HG02642 (cell line): ENCODE measurements around the gene ZMIZ2.
A peak's percentile ranks its signal among the peaks of the same experiment; 100 is the strongest.
"Not testable (repeated sequence)": the region's sequence is repeated elsewhere in the genome, so short reads cannot be mapped to it uniquely, and the experiment has no call there.

Source experiments
- ATAC-seq: cut with Tn5 transposase; IDR thresholded peaks from one replicate; pipeline ENCODE4 v1.9.1; 2021; ENCODE audit warnings: mild to moderate bottlenecking; ENCODE audit not compliant: unreplicated experiment, poor library complexity

Gene ZMIZ2

GRCh38 chr7:44726250-44726649 is 22.4 kb upstream of the ZMIZ2 start:
- ATAC-seq = not testable (repeated sequence)

- ATAC-seq = no peak
Measured at GRCh38 chr7:44727158-44727936, 21.3 kb upstream of the ZMIZ2 start.

- no peak for ATAC-seq
Measured at GRCh38 chr7:44727937-44728262, 20.7 kb upstream of the ZMIZ2 start.

DNA sequence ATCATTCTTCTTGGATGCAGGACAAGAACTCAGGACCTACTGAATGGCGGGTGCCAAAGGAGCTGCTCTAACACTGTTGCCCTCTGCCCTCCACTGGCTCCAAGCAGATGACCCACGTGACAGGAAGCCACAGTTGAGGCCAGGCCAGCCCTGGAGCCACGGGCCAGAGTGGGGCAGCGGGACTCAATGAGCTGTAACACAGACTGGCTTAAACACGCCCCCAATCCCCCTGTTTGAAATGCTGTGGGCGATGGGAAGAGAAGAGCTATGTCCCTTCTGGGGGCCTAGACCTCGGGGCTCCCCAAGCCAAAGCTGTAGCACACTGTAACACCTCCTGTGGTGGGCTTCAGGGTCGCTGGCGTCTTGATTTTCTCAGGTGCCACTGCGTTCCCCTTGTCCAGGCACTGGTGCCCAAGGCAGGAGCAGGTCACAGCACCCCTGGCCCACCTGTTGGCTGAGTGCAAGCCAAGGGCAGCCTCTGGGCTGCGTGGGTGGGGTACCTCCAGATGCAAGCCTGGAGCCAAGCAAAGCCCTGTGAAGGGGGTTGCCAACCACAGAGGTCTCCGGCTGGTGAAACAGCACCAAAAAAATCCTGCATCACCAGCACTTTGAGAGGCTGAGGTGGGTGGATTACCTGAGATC is 18.6 kb upstream of the ZMIZ2 start:
- no peak for ATAC-seq

- ATAC-seq = not testable (repeated sequence)
Measured at GRCh38 chr7:44732971-44733370, 15.7 kb upstream of the ZMIZ2 start.

- ATAC-seq = no peak
Measured at GRCh38 chr7:44733708-44734481, 14.8 kb upstream of the ZMIZ2 start.

DNA sequence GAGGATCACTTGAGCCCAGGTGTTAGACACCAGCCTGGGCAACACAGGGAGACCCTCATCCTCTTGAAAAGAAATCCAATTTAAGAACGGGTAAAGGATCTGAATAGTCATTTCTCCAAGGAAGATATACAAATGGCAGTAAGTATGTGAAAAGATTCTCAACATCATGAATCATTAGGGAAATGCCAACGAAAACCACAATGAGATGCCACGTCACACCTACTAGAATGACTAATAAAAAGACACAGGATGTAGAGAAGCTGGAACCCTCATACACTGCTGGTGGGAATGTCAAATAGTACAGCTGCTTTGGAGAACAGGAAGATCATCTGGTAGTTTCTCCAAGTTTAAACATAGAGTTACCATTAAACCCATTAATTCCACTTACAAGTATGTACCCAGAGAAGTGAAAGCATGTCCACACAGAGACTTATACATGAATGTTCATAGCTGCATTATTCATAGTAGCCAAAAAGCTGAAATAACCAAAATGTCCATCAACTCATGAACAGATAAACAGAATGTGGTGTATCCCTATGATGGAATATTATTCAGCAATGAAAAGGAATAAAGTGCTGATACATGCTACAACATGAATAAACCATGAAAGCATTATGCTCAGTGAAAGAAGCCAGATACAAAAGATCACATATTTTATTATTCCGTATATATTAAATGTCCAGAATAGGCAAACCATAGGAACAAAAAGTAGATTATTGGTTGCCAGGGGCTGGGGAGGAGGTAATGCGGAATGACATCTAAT is 13.1 kb upstream of the ZMIZ2 start:
- ATAC-seq = peak; percentile 55

DNA sequence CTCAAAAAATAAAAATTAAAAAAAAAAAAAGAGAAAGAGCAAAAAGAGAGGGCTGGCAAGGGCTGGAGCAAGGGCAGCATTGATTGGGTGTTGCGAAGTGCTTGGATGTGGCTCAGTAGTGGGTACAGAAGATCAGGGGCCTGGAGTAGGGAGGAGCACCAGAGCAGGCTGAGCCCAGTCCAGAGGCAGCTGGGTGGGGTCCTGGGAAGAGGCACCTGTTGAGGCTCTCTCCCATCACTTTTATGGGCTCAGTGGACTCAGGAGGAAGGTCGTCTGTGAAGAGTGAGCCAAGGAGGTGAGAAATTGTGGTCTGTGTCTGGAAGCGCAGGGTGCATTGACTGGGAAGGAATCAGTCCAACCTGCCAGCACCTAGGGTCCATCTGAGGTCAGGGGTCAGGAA is 11.8 kb upstream of the ZMIZ2 start:
- ATAC-seq = no peak

DNA sequence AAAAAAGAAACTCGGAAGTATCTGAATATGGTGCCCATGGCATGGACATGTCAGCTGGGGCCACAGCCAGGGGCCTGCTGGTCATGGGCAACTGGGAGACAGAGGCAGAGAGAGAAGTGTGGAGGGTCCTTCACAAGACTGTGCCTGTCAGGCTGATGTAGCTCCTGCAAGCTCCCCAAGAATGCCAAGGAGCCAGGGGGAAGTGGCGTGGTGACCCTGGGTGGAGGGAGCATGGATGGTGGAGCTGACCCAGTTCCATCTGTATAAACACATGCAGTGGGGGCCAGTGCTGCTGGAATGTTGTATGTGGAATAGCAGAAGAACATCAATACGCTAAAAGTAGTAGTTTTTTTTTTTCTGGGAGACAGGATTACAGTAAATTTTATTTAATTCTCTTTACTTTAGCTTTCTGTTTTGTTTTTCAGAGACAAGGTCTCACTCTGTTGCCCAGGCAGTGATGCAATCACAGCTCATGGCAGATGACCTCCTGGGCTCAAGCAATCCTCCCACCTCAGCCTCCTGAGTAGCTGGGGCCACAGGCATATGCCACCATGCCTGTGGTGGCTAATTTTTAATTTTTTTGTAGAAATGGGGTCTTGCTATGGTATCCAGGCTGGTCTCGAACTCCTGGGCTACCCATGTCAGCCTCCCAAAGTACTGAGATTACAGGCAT is 10.5 kb upstream of the ZMIZ2 start:
- ATAC-seq = no peak

GRCh38 chr7:44738876-44739665 is 9.6 kb upstream of the ZMIZ2 start:
- no peak for ATAC-seq

- no peak for ATAC-seq
Measured at GRCh38 chr7:44740055-44740454, 8.6 kb upstream of the ZMIZ2 start.

DNA sequence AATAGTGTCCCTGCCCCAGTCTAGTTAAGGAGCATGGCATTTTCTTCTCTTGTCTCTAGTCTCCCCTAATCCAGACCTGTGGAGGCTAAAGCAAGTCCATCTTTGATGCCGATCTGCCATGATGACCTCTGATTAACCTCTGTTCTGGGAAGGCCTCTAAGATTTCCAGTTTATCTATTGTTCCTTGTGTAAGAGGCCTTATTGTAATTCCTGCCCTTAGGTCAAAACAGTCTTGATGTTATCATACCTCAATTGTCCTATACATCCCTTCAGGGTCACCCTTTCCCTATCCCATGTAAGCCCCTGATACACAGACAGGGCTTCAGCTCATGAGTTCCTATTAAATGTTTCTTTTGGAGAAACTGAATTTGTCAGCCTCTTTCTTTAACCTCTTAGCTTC is 4.9 kb upstream of the ZMIZ2 start:
- ATAC-seq = no peak

- peak; percentile 23 for ATAC-seq
Measured at GRCh38 chr7:44748948-44749731, 493 bp downstream of the ZMIZ2 start.

DNA sequence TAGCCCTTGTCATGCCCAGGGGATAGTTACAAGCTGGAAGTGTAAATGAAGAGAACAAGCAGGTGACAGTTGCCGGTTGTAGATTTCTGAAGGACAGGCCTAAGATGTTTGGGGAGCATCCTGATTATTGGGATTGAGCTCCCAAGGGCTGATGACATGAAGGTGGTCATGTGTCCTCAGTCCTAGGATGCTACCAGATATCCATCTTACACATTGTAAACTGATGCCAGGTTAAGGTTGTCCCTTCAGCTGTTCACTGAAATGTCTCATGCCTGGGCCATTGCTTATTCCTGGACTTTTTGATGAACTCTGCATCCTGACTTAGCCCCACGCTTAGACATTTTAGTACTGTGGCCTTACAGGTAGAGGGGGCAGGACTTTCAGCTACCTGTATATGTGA is 1.3 kb downstream of the ZMIZ2 start:
- no peak for ATAC-seq

GRCh38 chr7:44750424-44750823 is 1.8 kb downstream of the ZMIZ2 start:
- no peak for ATAC-seq

DNA sequence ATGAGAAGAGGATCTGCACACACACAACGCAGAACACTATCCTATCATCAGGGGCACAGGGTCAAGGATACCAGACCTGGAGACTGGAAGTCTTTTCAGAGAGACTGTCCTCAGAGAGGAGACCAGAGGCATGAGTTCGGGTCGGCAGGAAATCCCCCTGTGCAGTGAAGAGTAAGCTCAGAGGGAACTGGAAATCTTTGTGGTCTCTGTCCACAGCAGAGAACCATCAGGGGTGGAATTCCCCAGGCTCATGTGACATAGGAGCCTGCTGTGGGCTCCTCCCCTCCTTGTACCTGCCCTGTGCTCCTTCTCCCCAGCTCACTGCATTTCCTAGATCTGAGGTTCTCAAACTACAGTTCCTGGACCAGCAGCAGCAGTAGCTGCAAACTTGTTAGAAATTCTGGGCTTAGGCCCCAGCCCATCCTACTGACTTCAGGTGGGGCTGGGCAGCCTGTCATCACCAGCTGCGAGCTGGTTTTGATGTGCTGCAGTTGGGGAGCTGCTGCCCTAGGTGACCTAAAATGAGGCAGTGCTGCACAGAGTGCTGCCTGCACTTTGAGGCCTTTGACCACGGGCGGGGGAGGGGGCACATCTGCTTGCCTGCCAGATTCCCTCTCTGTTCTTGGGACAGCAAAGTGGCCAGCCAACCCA is 2.4 kb downstream of the ZMIZ2 start:
- ATAC-seq = peak; percentile 62

- no peak for ATAC-seq
Measured at GRCh38 chr7:44752822-44753221, 4.2 kb downstream of the ZMIZ2 start.
